ENCODE results near the gene TTLL10.

TTLL10 gene

DNA sequence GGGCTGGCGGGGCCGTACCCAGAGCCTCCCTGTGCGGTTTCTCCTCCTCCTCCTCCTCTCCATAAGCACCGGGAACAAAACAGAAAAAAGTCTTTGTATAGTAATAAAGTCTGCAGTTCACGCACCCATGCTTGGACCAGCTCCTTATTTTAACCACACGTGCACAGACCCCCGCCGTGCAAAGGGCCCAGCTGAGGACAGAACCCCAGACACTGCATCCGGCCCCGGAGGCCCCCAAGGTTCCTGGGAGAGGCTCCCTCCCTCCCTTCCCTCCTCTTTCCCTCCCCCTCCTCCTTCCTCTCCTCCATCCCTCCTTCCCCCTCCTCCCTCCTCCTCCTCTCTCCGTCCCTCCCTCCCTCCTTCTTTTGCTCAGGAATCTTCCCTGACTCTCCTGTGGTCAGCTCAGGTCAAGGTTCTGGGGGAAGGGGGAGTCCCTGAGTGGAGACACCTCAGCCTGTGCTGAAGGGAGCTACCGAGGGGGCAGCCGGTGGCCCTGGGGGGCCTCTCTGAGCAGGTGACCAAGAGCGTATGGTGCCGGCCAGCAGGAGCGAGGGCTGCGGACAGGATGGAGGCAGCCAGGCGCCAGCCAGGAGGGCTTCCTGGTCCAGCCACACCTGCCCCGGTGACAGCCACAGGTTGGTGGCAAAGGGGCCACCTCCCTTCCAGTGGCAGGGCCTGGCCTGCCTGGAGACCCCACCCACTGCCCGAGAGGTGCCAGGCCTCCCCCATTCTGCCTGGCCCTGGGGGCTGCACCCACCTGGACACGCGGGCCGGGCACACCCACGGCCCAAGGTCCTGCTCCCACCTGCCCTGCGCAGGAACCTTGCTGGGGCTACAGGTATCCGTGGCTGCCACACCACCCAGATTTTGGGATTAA, 3.2 kb upstream of the TTLL10 start:
- TF ChIP-seq GATA3 (IDR thresholded peaks at IDR 0.05; ENCODE audit: low read depth, low read length) (no peak), GATA2 (IDR thresholded peaks at IDR 0.05; ENCODE audit: low read depth, low read length) (no peak)

DNA sequence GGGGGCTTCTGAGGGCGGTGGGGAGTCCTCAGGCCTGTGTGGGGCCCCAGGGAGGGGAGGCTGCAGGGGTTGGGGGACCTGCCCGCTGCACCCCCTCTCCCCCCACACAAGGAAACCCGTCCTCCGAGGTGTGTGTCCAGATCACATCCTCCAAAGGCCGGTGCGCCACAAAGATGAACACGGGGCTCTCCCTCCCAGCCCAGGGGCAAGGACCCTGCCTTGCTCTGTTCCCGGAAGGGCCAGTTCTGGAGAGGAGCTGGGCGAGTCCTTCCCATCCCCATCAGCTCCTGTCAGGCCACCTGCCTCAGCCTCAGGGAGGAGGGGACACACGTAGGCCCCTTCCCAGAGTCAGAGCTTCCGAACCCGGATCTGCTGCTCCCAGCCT, 2.5 kb upstream of the TTLL10 start:
- TF ChIP-seq GATA3 (IDR thresholded peaks at IDR 0.05; ENCODE audit: low read depth, low read length) (no peak), GATA2 (IDR thresholded peaks at IDR 0.05; ENCODE audit: low read depth, low read length) (no peak)

DNA sequence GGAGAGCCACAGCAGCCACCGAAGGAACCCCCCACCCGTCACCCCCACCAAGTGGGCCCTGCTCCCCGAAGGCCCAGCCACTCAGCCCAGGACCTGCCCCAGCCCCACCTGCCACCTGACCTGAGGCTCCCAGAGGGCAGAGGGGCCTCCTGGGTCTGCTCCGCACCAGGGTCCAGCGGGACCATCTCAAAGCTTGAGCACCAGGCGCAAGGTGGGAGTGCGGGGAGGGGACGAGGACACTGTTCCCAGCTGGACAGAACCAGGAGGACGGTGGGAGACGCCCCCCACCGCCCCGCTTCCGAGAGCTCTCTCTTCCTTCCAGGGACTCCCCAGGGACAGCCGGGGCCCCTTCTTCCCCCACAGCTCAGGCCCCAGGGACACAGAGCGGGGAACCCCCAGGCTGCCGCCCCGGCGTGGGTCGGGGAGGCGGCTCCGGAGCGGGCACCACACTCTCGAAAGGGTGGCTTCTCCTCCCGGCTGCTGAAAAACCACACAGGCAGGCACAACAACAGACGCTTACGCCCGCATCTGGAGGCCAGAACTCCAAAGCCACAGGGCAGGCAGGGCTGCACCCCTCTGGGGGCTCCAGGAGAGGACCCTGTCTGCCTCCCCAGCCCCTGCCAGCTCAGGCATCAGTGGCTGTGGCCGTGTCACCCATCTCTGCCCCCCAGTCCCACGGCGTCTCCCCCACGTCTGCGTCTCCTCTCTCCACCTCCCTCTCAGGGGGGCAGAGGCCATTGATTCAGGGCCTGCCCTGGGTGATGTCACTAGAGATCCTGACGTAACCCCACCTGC, 1.9 kb upstream of the TTLL10 start:
- TF ChIP-seq GATA2 (IDR thresholded peaks at IDR 0.05; ENCODE audit: low read depth, low read length), result no peak
- no peak for TF ChIP-seq GATA3 (IDR thresholded peaks at IDR 0.05; ENCODE audit: low read depth, low read length)

DNA sequence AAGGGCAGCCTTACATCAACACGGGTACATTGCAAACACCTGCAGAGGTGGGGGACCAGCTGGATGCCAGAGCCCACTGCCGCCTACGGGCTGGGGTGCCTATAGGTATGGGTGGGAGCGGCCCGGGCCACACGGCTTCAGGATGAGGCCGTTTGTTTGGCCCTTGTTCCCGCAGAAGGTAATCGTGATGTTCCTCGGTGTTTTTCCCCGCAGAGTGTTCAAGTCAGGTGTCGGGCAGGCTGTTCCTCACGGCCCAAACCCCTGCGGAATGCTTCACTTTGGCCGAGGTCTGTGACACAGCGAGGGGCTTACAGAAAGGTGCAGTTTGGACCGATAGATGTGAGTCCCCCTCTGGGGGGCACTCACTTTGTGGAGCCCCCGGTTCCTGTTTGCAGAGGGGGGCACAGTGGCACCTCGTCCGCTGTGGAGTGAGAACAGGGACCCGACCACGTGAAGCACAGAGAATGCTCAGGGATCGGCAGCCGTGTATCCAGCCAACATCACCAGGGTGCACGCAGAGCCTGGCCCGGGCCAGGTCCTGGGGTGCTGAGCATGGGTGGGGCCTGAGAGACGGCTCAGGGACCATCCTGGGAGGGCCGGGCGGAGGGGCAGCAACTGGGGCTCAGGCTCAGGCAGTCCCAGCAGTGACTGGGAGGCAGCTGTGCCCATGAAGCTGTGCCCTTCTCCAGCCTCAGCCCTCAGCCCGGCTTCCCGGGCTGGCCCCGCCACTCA, 453 bp upstream of the TTLL10 start:
- TF ChIP-seq GATA2 (IDR thresholded peaks at IDR 0.05; ENCODE audit: low read depth, low read length) (no peak), GATA3 (IDR thresholded peaks at IDR 0.05; ENCODE audit: low read depth, low read length) (no peak)

DNA sequence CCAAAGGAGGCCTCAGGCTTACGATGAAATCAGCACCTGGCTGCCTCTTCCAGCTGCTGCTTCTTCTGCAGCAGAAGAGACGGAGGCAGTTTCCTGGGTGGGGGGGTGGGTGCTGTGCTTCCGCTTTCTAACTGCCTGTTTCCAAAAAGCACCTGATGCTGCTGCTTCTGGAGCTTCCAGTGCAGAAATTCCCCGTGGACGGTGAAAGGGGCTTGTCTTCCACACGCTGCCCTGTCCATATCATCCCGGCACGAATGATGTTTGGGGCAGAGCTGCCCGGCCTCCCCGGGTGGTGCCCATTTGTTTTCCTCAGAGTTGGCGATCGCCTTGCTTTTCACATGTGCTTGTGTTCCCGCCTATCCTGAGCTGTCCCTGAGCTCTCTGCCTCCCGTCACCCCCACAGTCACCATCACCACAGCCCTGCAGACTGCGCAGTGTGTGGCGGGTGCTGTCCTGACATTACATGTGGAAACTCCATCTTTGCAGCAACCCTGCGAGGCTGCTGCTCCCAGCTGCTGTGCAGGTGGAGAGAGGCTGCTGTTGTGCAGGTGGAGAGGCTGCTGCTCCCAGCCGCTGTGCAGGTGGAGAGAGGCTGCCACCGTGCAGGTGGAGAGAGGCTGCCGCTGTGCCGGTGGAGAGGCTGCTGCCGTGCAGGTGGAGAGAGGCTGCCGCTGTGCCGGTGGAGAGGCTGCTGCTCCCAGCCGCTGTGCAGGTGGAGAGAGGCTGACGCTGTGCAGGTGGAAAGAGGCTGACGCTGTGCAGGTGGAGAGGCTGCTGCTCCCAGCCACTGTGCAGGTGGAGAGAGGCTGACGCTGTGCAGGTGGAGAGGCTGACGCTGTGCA, 1.8 kb downstream of the TTLL10 start:
- TF ChIP-seq GATA2 (IDR thresholded peaks at IDR 0.05; ENCODE audit: low read depth, low read length) (no peak), GATA3 (IDR thresholded peaks at IDR 0.05; ENCODE audit: low read depth, low read length) (no peak)

DNA sequence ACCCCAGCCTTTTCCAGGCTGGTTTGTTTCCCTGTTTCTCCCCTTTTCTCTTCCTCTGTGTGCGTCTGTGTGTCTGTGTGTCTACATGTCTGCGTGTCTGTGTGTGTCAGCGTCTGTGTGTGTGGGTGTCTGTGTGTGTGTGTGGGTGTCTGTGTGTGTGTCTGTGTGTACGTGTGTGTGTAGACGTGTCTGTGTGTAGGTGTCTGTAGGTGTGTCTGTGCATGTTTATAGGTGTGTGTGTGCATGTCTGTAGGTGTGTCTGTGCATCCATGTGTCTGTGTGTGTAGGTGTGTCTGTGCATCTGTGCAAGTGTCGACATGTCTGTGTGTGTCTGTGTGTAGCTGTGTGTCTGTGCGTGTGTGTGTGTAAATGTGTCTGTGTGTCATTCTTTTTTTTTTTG, 3.3 kb downstream of the TTLL10 start:
- TF ChIP-seq GATA3 (IDR thresholded peaks at IDR 0.05; ENCODE audit: low read depth, low read length) (no peak), GATA2 (IDR thresholded peaks at IDR 0.05; ENCODE audit: low read depth, low read length) (no peak)

DNA sequence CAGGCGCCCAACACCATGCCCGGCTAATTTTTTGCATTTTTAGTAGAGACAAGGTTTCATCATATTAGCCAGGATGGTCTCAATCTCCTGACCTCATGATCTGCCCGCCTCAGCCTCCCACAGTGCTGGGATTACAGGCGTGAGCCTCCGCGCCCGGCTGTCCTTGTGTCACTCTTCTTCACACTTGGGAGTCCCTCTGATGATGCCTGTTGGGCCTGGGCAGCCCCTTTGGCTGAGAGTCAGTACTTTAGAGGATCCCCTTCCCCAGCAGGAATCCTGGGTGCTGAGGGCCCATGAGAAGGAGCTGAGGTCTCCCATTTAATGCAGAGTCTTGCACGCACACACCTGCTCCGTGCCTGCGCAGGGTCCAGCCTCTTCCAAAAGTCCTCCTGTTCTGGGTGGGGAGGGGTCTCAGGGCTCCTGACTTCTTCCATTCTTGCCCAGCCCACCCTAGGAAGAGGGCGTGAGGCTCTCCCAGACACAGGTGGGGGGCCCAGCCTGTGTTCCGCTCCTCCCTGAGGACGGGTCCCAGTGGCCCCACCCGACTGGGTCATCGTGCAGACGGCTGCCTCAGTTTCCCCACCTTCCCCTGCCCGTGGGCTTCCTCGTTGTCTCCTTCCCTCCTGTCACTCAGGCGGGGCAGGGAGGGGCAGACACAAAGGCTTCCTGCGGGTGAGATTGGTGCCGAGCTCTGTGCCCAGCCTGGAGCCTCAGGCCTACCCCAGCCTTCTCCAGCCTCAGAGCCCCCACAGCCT, 3.9 kb downstream of the TTLL10 start:
- TF ChIP-seq GATA3 (IDR thresholded peaks at IDR 0.05; ENCODE audit: low read depth, low read length), result no peak
- TF ChIP-seq GATA2 (IDR thresholded peaks at IDR 0.05; ENCODE audit: low read depth, low read length), result no peak

DNA sequence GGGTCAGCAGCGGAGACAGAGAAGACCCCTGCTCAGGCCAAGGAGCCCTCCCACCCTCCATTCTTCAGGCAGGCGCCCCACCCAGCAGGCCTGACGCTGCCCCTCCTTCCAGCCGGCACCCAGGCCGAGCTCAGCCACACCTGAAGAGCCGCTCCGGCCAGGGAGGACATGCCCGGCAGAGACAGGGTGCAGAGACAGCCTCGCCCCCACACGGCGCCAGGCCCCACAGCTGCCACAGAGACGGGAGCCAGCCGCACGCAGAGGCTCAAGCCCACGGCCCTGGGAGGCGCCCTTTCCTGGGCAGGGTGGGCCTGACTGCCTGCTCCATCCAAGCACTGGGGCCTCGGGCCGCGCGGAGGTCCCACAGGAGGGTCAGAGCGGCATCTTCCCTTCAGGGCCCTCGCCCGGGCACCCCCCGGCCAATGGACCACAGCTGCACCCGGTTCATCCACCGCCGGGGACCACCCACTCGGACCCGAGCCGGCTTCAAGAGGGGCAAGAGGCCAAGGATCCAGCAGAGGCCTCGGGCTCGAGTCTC, 5.2 kb downstream of the TTLL10 start:
- TF ChIP-seq GATA2 (IDR thresholded peaks at IDR 0.05; ENCODE audit: low read depth, low read length) (no peak), GATA3 (IDR thresholded peaks at IDR 0.05; ENCODE audit: low read depth, low read length) (no peak)

DNA sequence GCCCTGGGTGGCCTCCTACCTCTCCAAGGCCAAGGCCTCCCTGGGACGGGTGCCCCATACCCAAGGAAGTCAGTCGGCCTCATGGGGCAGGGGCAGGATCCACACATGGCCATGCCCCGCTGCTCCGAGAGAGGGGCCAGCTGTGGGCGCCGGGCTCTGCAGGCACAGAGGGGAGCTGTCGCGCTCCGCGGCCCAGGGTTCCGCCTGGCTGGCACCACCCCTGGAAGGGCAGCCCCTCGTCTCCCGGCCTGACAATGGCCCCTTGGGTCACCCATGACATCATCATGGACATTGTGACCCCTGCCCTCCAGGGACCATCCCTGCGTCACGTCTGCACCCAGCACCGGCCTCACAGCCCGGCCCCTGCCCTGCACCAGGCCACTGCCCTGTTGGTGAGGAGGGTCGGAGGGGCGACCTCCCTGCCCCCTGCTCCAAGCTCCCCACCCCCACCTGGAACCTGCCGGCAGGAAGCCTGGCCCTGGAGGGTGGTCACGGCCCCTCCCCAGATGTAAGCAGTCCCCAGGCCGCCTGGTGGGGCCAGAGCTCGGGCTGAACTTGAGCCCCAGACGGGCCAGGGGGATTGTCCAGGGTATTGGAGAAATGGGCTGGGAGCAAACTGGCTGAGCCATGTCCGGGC, 5.8 kb downstream of the TTLL10 start:
- TF ChIP-seq GATA2 (IDR thresholded peaks at IDR 0.05; ENCODE audit: low read depth, low read length), result no peak
- TF ChIP-seq GATA3 (IDR thresholded peaks at IDR 0.05; ENCODE audit: low read depth, low read length), result no peak

DNA sequence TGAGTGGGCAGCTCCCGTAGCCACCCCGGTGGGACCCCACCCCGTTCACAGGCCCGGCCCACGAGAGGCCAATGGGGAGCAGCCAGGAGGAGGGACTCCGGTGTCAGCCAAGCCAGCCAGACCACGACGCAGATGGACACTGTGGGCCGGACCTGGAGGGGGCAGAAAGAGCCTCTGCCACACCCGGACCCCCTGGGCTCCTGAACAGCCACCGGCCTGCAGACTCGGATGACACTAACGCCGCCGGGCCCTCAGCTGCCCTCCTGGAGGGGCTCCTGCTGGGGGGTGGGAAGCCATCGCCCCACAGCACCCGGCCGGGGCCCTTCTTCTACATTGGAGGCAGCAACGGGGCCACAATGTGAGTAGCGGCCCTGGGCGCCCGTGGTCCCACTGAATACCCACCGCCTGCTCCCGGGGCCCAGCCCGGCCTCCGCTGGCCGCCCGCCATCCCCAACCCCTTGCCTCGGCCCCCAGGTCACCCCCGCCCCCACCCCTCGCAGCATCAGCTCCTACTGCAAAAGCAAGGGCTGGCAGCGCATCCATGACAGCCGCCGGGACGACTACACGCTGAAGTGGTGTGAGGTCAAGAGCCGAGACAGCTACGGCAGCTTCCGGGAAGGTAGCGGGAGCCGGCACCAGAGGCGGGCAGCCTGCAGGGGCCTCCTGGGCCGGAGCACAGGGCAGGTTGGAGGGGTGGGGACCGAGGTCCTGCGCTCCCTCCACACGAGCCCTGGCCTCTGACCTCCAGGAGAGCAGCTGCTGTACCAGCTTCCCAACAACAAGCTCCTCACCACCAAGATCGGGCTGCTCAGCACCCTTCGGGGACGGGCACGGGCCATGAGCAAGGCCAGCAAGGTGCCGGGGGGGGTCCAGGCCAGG, 6.5 kb downstream of the TTLL10 start:
- TF ChIP-seq GATA3 (IDR thresholded peaks at IDR 0.05; ENCODE audit: low read depth, low read length) (no peak), GATA2 (IDR thresholded peaks at IDR 0.05; ENCODE audit: low read depth, low read length) (no peak)

Data from SH-SY5Y (cell line).